Esophagus mucosa (tissue), 1 donor: Measurements from ENCODE around the gene RNF20. TPM values are rescaled to one million over a fixed set of nuclear protein-coding genes. Genes with fewer than 3 reads are reported as not detected.

Experiments
- ATAC-seq: fragments of 200-7000 bp; cut with Tn5 transposase; one replicate; pipeline ENCODE4 v1.9.1; 2020
- total RNA-seq: library from RNA; stranded (reverse); gene quantifications from one replicate; pipeline ENCODE4 v1.2.4, GENCODE V29; 2023
- donor health status: DM: yes; HTN: yes; CAD: no.

RNF20 gene
- total RNA-seq, 1 donor from 2014 or later = 36.9 TPM

GRCh38 chr9:101591787-101592446, 58.3 kb downstream of the RNF20 start:
- no peak for ATAC-seq

GRCh38 chr9:101592788-101593187, 59.1 kb downstream of the RNF20 start:
- ATAC-seq = no peak

DNA sequence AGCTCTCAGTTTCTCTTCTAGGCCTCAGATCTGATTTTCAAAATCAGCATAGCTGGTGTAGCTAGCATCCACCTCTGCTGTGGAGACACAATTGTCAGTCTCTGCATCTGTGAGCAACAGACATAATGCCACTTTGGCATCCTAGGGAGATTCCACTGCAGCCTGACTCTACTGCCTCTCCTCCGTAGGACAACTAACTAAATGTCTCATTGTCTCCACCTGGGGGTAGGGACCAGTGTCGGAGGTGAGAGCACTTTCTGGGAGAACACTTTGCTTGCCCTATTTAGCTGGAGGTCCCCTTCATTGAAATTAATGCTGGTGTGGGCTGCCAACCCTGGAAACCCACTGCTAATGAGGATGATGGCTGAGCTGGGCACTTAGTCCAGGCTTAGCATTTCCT, 59.7 kb downstream of the RNF20 start:
- ATAC-seq = no peak

- ATAC-seq = no peak
These were observed 61.1 kb downstream of the RNF20 start, which contains the start of gene PPP3R2 for GRCh38 chr9:101594796-101595195. Gene PPP3R2 (minus strand): TSS chr9:101594969. CDS start chr9:101594921, 48 bp downstream.

GRCh38 chr9:101601904-101602765, 68.5 kb downstream of the RNF20 start:
- ATAC-seq = no peak

DNA sequence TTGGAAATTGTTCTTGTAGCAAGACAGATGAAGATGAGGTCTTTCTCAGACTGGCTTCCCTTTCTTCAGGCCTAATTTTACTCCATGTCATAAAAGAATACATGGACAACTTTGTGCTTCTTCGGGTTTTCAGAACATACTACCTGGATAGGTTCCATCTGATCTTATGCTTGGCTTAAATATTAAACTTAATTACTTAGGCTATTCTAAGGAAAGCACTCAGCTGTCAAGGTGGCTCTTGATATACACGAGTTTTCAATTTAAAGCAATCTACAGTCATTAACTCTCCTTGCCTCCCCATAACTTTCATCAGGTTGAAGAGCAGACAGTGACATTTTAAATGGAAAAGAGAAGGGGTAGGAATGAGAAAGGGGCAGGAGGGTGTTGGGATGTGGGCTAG, 70.6 kb downstream of the RNF20 start:
- no peak for ATAC-seq

GRCh38 chr9:101605547-101605946, 71.9 kb downstream of the RNF20 start:
- no peak for ATAC-seq

Other genes with a start within 250 kb of the RNF20 start
- gene BAAT, start 148.8 kb upstream of the RNF20 start, total RNA-seq = 0.08 TPM
- gene MRPL50, start 135.2 kb upstream of the RNF20 start, total RNA-seq = 6.9 TPM
- gene ZNF189, start 135.0 kb upstream of the RNF20 start, total RNA-seq = 5.1 TPM
- 0.08 TPM for gene ALDOB, start 98.1 kb upstream of the RNF20 start, total RNA-seq
- gene PPP3R2, start 61.1 kb downstream of the RNF20 start, total RNA-seq = not detected
- gene GRIN3A, start 204.8 kb downstream of the RNF20 start, total RNA-seq = not detected